IMR-90 (cell line): Measurements from ENCODE around the gene RASL10A. TPM values are rescaled to one million over a fixed set of nuclear protein-coding genes. Genes with fewer than 3 reads are reported as not detected.

ENCODE experiments used
- ATAC-seq: fragments of 200-7000 bp; cut with Tn5 transposase; 2 replicates; pipeline ENCODE4 v1.9.1; 2020; ENCODE audit warnings: low read depth, mild to moderate bottlenecking, moderate library complexity
- BruUV-seq: library from RNA; stranded (reverse); fragments of 400-500 nt; replicated peaks from 2 replicates; lab custom pipeline; 2021; lab: Mats Ljungman, UMichigan
- CTCF ChIA-PET: fragments of 300-600 bp; formaldehyde crosslinking; extraction: SDS; loops from one replicate; lab custom pipeline; 2021; ENCODE audit warnings: antibody characterized with exemption; lab: Yijun Ruan, JAX
- POLR2A ChIA-PET: fragments of 300-600 bp; sonication (Branson Sonifier 250); formaldehyde crosslinking; loops from one replicate; lab custom pipeline; 2022; ENCODE audit warnings: antibody characterized with exemption; ENCODE audit not compliant: unreplicated experiment; lab: Charles Lee
- DNase-seq: peaks from one replicate; pipeline ENCODE4 v3.0.0; 2013
- H2AFZ ChIP-seq: replicated peaks from 2 replicates; pipeline ENCODE3; 2013; ENCODE audit warnings: low read length, mild to moderate bottlenecking; ENCODE audit not compliant: poor library complexity
- H2AK5ac ChIP-seq: 2 replicates; pipeline ENCODE4 v1.6.1; 2013; ENCODE audit warnings: low read depth, low read length, inconsistent platforms
- H2AK9ac ChIP-seq: replicated peaks from 2 replicates; pipeline ENCODE3; 2013; ENCODE audit warnings: mild to moderate bottlenecking, low read depth, low read length, moderate library complexity; ENCODE audit not compliant: poor library complexity
- H2BK120ac ChIP-seq: 2 replicates; pipeline ENCODE4 v1.6.1; 2013; ENCODE audit warnings: low read depth, low read length, inconsistent platforms
- H2BK15ac ChIP-seq: 3 replicates; pipeline ENCODE4 v1.6.1; 2013; ENCODE audit warnings: low read depth, low read length, inconsistent platforms
- H2BK20ac ChIP-seq: 2 replicates; pipeline ENCODE4 v1.6.1; 2013; ENCODE audit warnings: low read depth, mild to moderate bottlenecking, inconsistent platforms, low read length, moderate library complexity
- H2BK5ac ChIP-seq: 2 replicates; pipeline ENCODE4 v1.6.1; 2013; ENCODE audit warnings: mild to moderate bottlenecking, low read depth, low read length, inconsistent platforms; ENCODE audit not compliant: poor library complexity, severe bottlenecking
- H3K14ac ChIP-seq: replicated peaks from 2 replicates; pipeline ENCODE4 v1.6.1; 2013; ENCODE audit warnings: low read depth, low read length, inconsistent platforms
- H3K18ac ChIP-seq: 2 replicates; pipeline ENCODE4 v1.6.1; 2013; ENCODE audit warnings: low read depth, low read length, control low read depth
- H3K23ac ChIP-seq: 2 replicates; pipeline ENCODE4 v1.6.1; 2013; ENCODE audit warnings: low read depth, low read length, inconsistent platforms
- H3K27ac ChIP-seq: 2 replicates; pipeline ENCODE4 v1.5.1; 2013; ENCODE audit warnings: mild to moderate bottlenecking, control low read depth, low read length; ENCODE audit not compliant: insufficient read depth
- H3K27me3 ChIP-seq: 2 replicates; pipeline ENCODE4 v1.6.1; 2013; ENCODE audit warnings: low read length; ENCODE audit not compliant: control insufficient read depth, insufficient read depth
- H3K36me3 ChIP-seq: 2 replicates; pipeline ENCODE4 v1.6.1; 2013; ENCODE audit warnings: low read length, mixed read lengths; ENCODE audit not compliant: control insufficient read depth, insufficient read depth
- H3K4ac ChIP-seq: 2 replicates; pipeline ENCODE4 v1.6.1; 2013; ENCODE audit warnings: low read depth, low read length, inconsistent platforms
- H3K4me1 ChIP-seq: 2 replicates; pipeline ENCODE4 v1.6.1; 2013; ENCODE audit warnings: low read length, mixed read lengths; ENCODE audit not compliant: control insufficient read depth, insufficient read depth
- H3K4me2 ChIP-seq: 2 replicates; pipeline ENCODE4 v1.6.1; 2013; ENCODE audit warnings: low read depth, mild to moderate bottlenecking, control low read depth, low read length, moderate library complexity
- H3K4me3 ChIP-seq: 2 replicates; pipeline ENCODE4 v1.5.1; 2013; ENCODE audit warnings: low read depth, mild to moderate bottlenecking, control low read depth, low read length, moderate library complexity; ENCODE audit not compliant: insufficient read depth
- H3K56ac ChIP-seq: 2 replicates; pipeline ENCODE4 v1.6.1; 2013; ENCODE audit warnings: low read length, inconsistent platforms; ENCODE audit not compliant: insufficient read depth; ENCODE audit errors: extremely low read depth
- H3K79me1 ChIP-seq, 2 experiments: 2 replicates each; pipeline ENCODE4 v1.6.1; 2013; ENCODE audit warnings: low read length in 2 of 2, inconsistent platforms in 1 of 2, low read depth in 1 of 2
- H3K9ac ChIP-seq: 2 replicates; pipeline ENCODE4 v1.6.1; 2013; ENCODE audit warnings: low read depth, low read length, control low read depth
- H3K9me1 ChIP-seq: 2 replicates; pipeline ENCODE4 v1.6.1; 2013; ENCODE audit warnings: low read length, inconsistent platforms; ENCODE audit not compliant: insufficient read depth
- H3K9me3 ChIP-seq: 2 replicates; pipeline ENCODE4 v1.6.1; 2013; ENCODE audit warnings: low read length; ENCODE audit not compliant: control insufficient read depth, insufficient read depth
- H4K20me1 ChIP-seq: 2 replicates; pipeline ENCODE4 v1.6.1; 2013; ENCODE audit warnings: low read length, inconsistent platforms; ENCODE audit not compliant: insufficient read depth
- H4K5ac ChIP-seq: 2 replicates; pipeline ENCODE4 v1.6.1; 2013; ENCODE audit warnings: mild to moderate bottlenecking, low read depth, low read length, control low read depth
- H4K8ac ChIP-seq, 2 experiments: 2 replicates each; pipeline ENCODE4 v1.6.1; 2013; ENCODE audit warnings: low read depth in 2 of 2, low read length in 2 of 2, control low read depth in 1 of 2, inconsistent platforms in 1 of 2
- H4K91ac ChIP-seq: 2 replicates; pipeline ENCODE4 v1.6.1; 2013; ENCODE audit warnings: low read depth, low read length, inconsistent platforms; ENCODE audit not compliant: insufficient read depth
- BHLHE40 ChIP-seq: fragments of 150-350 bp; IDR thresholded peaks from 2 replicates; pipeline ENCODE4 v1.6.1; 2016; ENCODE audit warnings: mild to moderate bottlenecking, low read depth, low read length
- CEBPB ChIP-seq: IDR thresholded peaks from 2 replicates; pipeline ENCODE4 v1.6.1; 2012; ENCODE audit warnings: low read depth, low read length, improper control_type of control experiment
- CHD1 ChIP-seq: IDR thresholded peaks from 2 replicates; pipeline ENCODE4 v1.6.1; 2012; ENCODE audit warnings: low read depth, low read length, improper control_type of control experiment
- CTCF ChIP-seq: conservative IDR thresholded peaks from 2 replicates; pipeline ENCODE4 v1.5.1; 2012; ENCODE audit warnings: mild to moderate bottlenecking, low read depth, low read length, improper control_type of control experiment
- ELK1 ChIP-seq: fragments of 150-350 bp; IDR thresholded peaks from 2 replicates; pipeline ENCODE4 v1.6.1; 2016; ENCODE audit warnings: low read depth, mild to moderate bottlenecking, low read length, moderate library complexity, borderline replicate concordance
- FOS ChIP-seq: fragments of 150-350 bp; IDR thresholded peaks from 2 replicates; pipeline ENCODE4 v1.6.1; 2016; ENCODE audit warnings: low read depth, low read length
- MAFK ChIP-seq: IDR thresholded peaks from 2 replicates; pipeline ENCODE4 v1.6.1; 2012; ENCODE audit warnings: low read depth, low read length, improper control_type of control experiment
- MAZ ChIP-seq: IDR thresholded peaks from 2 replicates; pipeline ENCODE4 v1.6.1; 2012; ENCODE audit warnings: low read depth, mild to moderate bottlenecking, low read length, improper control_type of control experiment, moderate library complexity, borderline replicate concordance
- MXI1 ChIP-seq: IDR thresholded peaks from 2 replicates; pipeline ENCODE4 v1.6.1; 2012; ENCODE audit warnings: low read depth, mild to moderate bottlenecking, low read length, moderate library complexity, borderline replicate concordance
- NFE2L2 ChIP-seq: fragments of 150-350 bp; IDR thresholded peaks from 2 replicates; pipeline ENCODE4 v1.6.1; 2016; ENCODE audit warnings: low read depth, mild to moderate bottlenecking, low read length
- POLR2A ChIP-seq: IDR thresholded peaks from 2 replicates; pipeline ENCODE4 v1.6.1; 2012; ENCODE audit warnings: mild to moderate bottlenecking, low read depth, low read length
- RAD21 ChIP-seq: IDR thresholded peaks from 2 replicates; pipeline ENCODE4 v1.6.1; 2012; ENCODE audit warnings: low read length, improper control_type of control experiment
- RFX5 ChIP-seq: IDR thresholded peaks from 2 replicates; pipeline ENCODE4 v1.8.0; 2012; ENCODE audit warnings: low read depth, mild to moderate bottlenecking, low read length, moderate library complexity
- USF2 ChIP-seq: fragments of 150-350 bp; IDR thresholded peaks from 2 replicates; pipeline ENCODE4 v1.6.1; 2017; ENCODE audit warnings: mild to moderate bottlenecking, antibody characterized with exemption, low read length, low read depth
- WGBS, 2 experiments: methylation state at CpG; one replicate each; pipeline versions ENCODE4 v1.1.5 to v1.1.7; 2013; ENCODE audit warnings: missing lambda C conversion rate in 2 of 2; ENCODE audit not compliant: insufficient read length in 1 of 2; ENCODE audit errors: extremely low coverage in 2 of 2; 5-methylcytosine and 5-hydroxymethylcytosine counted together
- dilution Hi-C: fragments of 300-500 bp; cut with HindIII; formaldehyde crosslinking; loops from one replicate; pipeline ENCODE4 v1.14.3; 2018; ENCODE audit warnings: low sequenced_read_pairs; ENCODE audit not compliant: unreplicated experiment
- in situ Hi-C: fragments of 300-500 bp; cut with MboI; formaldehyde crosslinking; loops from 3 replicates; pipeline ENCODE4 v1.14.3; 2019; ENCODE audit warnings: low sequenced_read_pairs, inconsistent platforms, mixed read lengths
- intact Hi-C: fragments of 100-400 bp; cut with micrococcal nuclease; formaldehyde crosslinking; loops from 2 replicates; pipeline ENCODE4 v1.10.0; 2022
- polyA plus RNA-seq, 3 experiments: library from polyadenylated mRNA; depleted of rRNA; stranded (reverse); fragments of >200 nt; gene quantifications; 2 replicates each; pipeline ENCODE4 v1.2.3, GENCODE V29; 2012; ENCODE audit warnings: low replicate concordance in 1 of 3
- total RNA-seq: library from RNA; depleted of rRNA; stranded (reverse); fragments of >200 nt; gene quantifications from 2 replicates; pipeline ENCODE4 v1.2.3, GENCODE V29; 2012

Gene RASL10A
- total and polyA plus RNA-seq, 2 of the 4 experiments (the other 2 are of a cell fraction), result 0.26 TPM; not detected in 1

GRCh38 chr22:29335656-29336055, 20.2 kb upstream of the RASL10A start:
- dilution Hi-C loops, result no loop called here

More at GRCh38 chr22:29335656-29336055, 20.2 kb upstream of the RASL10A start:
- no peak for ATAC-seq
- peaks cover 5% of the 10 kb centered on the region; the same call in 1 of the 2 replicates for H3K9me1 ChIP-seq
- H3K36me3 ChIP-seq, result peaks cover 51% of the 10 kb centered on the region
- no peak overlapping the region for H2BK5ac ChIP-seq
- no peak overlapping the region for H3K18ac ChIP-seq
- no peak overlapping the region for H4K91ac ChIP-seq
- intact Hi-C loops (no loop called here), in situ Hi-C loops (no loop called here)
- H4K20me1 ChIP-seq, result no peaks in the 10 kb centered on the region; the same call in none of the 2 replicates
- no peak overlapping the region for H3K4ac ChIP-seq
- H2AK5ac ChIP-seq, result no peak overlapping the region
- H2BK120ac ChIP-seq, result no peak overlapping the region
- ChIA-PET POLR2A (no interaction called here), CTCF (no interaction called here)
- no peak overlapping the region for H3K4me3 ChIP-seq
- peaks cover 0 to 3% of the 10 kb centered on the region in 2 experiments; a peak in 1 of 4 replicates for H3K79me1 ChIP-seq
- no peaks in the 10 kb centered on the region for H3K27me3 ChIP-seq
- no peak overlapping the region for H3K14ac ChIP-seq
- no TSS peak for BruUV-seq
- no peak overlapping the region for H3K4me2 ChIP-seq
- no peak for DNase-seq
- H2AK9ac ChIP-seq, result no peak overlapping the region
- H3K4me1 ChIP-seq, result peaks cover 9% of the 10 kb centered on the region
- no peak overlapping the region for H3K23ac ChIP-seq
- no peak overlapping the region for H4K5ac ChIP-seq
- H3K9me3 ChIP-seq, result no peaks in the 10 kb centered on the region
- no peak for TF ChIP-seq RFX5
- no peak for TF ChIP-seq MXI1
- TF ChIP-seq CEBPB, result no peak
- no peak for TF ChIP-seq ELK1
- TF ChIP-seq MAZ, result no peak
- TF ChIP-seq CTCF, result no peak
- no peak for TF ChIP-seq MAFK
- no peak for TF ChIP-seq CHD1
- no peak for TF ChIP-seq FOS
- TF ChIP-seq USF2, result no peak
- no peak for TF ChIP-seq BHLHE40
- TF ChIP-seq RAD21, result no peak
- TF ChIP-seq POLR2A, result no peak
- TF ChIP-seq NFE2L2, result no peak
- H2BK15ac ChIP-seq, result no peak overlapping the region
- 96% methylated on average over 5 of the region's 11 CpGs; no CpG with 5 or more reads in 1 of the 2 experiments for WGBS, 2 experiments
- no peak overlapping the region for H3K27ac ChIP-seq
- no peak overlapping the region for H2BK20ac ChIP-seq
- no peak overlapping the region for H4K8ac ChIP-seq
- no peak overlapping the region for H3K9ac ChIP-seq
- H2AFZ ChIP-seq, result no peak overlapping the region
- no peak overlapping the region for H3K56ac ChIP-seq
